WI38 (cell line): ENCODE measurements around the gene MBLAC1.

Source experiments
- H3K4me3 ChIP-seq: 2 replicates; pipeline ENCODE4 v1.5.1; 2011; ENCODE audit warnings: low read depth, mild to moderate bottlenecking, control low read depth, low read length
- TF ChIP-seq, protein P1 (sequence below): IDR thresholded peaks from 2 replicates; pipeline ENCODE4 v1.5.1; 2012; ENCODE audit warnings: low read depth, mild to moderate bottlenecking, control low read depth, low read length

The MBLAC1 gene

DNA sequence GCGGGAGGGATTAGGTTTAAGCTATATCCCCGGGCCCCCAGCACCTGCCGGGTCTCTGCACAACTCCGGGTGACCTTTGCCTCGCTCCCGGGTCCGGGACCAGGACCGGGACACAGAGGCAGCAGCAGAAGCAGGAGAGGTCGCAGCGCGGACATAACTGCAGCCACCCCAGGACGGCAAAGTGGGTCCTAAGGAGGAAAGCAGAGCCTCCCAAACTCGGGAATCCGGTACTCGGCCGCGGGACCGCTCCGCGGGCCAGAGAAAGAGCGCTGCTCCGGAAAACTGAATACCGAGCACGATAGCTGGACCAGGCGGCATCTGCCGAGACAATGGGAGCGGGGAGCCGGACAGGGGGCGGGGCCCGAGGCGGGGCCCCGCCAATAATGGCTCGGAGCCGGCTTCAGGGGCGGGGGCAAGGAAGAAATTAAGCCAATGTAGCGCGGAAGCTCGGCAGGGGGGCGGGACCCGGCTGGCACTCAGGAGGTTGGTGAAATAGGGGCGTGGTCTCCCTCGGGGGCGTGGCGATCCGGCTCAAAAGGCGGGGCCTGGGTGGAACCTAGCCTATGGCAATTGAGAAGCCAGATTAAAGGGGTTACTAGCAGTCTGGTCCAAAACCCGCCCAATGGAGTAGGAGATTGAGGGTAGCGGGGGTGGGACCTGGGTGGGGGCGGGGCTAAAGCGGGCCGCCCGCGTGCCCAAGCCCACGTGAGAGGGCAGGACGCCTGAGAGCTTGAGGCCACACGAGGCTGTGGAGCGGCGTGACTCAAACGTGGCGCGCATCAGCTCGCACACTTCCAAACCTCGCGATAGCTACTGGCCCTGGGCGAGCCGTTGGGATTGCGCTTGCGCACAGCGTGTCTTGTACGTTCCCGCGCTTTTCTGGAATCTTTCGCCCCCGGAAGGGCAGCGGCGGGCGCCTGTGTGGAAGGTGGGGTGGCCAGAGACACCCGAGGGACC lies 50.6 kb downstream of the MBLAC1 start, which contains the start of the genes GPC2 and STAG3:
TSS of gene GPC2 (minus strand) at position 337 of the 957 bp plus-strand sequence. CDS start at position 155, 182 bp downstream.
TSS of gene STAG3 (plus strand) at position 874 of the 957 bp plus-strand sequence. CDS start 2,639 bp downstream, outside the sequence.
- peak within 1 kb of the TSS; percentile 86 for H3K4me3 ChIP-seq
- TF ChIP-seq, protein P1, sequence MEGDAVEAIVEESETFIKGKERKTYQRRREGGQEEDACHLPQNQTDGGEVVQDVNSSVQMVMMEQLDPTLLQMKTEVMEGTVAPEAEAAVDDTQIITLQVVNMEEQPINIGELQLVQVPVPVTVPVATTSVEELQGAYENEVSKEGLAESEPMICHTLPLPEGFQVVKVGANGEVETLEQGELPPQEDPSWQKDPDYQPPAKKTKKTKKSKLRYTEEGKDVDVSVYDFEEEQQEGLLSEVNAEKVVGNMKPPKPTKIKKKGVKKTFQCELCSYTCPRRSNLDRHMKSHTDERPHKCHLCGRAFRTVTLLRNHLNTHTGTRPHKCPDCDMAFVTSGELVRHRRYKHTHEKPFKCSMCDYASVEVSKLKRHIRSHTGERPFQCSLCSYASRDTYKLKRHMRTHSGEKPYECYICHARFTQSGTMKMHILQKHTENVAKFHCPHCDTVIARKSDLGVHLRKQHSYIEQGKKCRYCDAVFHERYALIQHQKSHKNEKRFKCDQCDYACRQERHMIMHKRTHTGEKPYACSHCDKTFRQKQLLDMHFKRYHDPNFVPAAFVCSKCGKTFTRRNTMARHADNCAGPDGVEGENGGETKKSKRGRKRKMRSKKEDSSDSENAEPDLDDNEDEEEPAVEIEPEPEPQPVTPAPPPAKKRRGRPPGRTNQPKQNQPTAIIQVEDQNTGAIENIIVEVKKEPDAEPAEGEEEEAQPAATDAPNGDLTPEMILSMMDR = no peak
